ENCODE results near the gene AFF3. TPM values are rescaled to one million over a fixed set of nuclear protein-coding genes. Genes with fewer than 3 reads are reported as not detected.

Gene AFF3
- total and polyA plus RNA-seq, 3 donors from 2014 or later: 18.0 to 34.4 (median 27.1) TPM

GRCh38 chr2:99621106-99621505 is 521.3 kb downstream of the AFF3 start:
- H3K27ac ChIP-seq: no peak overlapping the region
- intact Hi-C loops (cut with DNase I; ENCODE audit: low total_unique reads): no loop called here
- no peaks in the 10 kb centered on the region for H3K27me3 ChIP-seq
- no peak for DNase-seq
- no peaks in the 10 kb centered on the region for H3K36me3 ChIP-seq (ENCODE audit: low read depth, missing control alignments)
- TF ChIP-seq CTCF (IDR thresholded peaks at IDR 0.05): no peak
- WGBS, 2 donors: 71 to 78% methylated on average over 3 to 4 of the region's 4 CpGs
- no peaks in the 10 kb centered on the region for H3K9me3 ChIP-seq
- H3K4me3 ChIP-seq: no peak overlapping the region
- H3K4me1 ChIP-seq: no peaks in the 10 kb centered on the region

- Histone ChIP-seq H3K27ac (no peak overlapping the region), H3K4me1 (no peaks in the 10 kb centered on the region), H3K27me3 (no peaks in the 10 kb centered on the region), H3K36me3 (ENCODE audit: low read depth, missing control alignments) (no peaks in the 10 kb centered on the region), H3K9me3 (no peaks in the 10 kb centered on the region), H3K4me3 (no peak overlapping the region)
- no peak for DNase-seq
- intact Hi-C loops (cut with DNase I; ENCODE audit: low total_unique reads): no loop called here
- TF ChIP-seq CTCF (IDR thresholded peaks at IDR 0.05) (no peak), POLR2A (IDR thresholded peaks at IDR 0.05) (no peak)
- 92% methylated on average over 1 of the region's 1 CpG for WGBS, 2 donors
Measured at GRCh38 chr2:99619151-99619550, 523.2 kb downstream of the AFF3 start.

GRCh38 chr2:99618579-99619097 is 523.8 kb downstream of the AFF3 start:
- no peak overlapping the region for H3K4me3 ChIP-seq
- intact Hi-C loops (cut with DNase I; ENCODE audit: low total_unique reads): no loop called here
- WGBS, 2 donors: 73 to 85% methylated on average over 6 of the region's 6 CpGs
- no peak overlapping the region for H3K27ac ChIP-seq
- H3K36me3 ChIP-seq (ENCODE audit: low read depth, missing control alignments): no peaks in the 10 kb centered on the region
- TF ChIP-seq CTCF (IDR thresholded peaks at IDR 0.05) (no peak), POLR2A (IDR thresholded peaks at IDR 0.05) (no peak)
- H3K4me1 ChIP-seq: no peaks in the 10 kb centered on the region
- H3K9me3 ChIP-seq: no peaks in the 10 kb centered on the region
- no peak for DNase-seq
- H3K27me3 ChIP-seq: no peaks in the 10 kb centered on the region

- intact Hi-C loops (cut with DNase I; ENCODE audit: low total_unique reads): no loop called here
- Histone ChIP-seq H3K9me3 (no peaks in the 10 kb centered on the region), H3K36me3 (ENCODE audit: low read depth, missing control alignments) (no peaks in the 10 kb centered on the region), H3K27ac (no peak overlapping the region), H3K27me3 (no peaks in the 10 kb centered on the region), H3K4me1 (no peaks in the 10 kb centered on the region), H3K4me3 (no peak overlapping the region)
- WGBS, 2 donors: 80 to 83% methylated on average over 5 of the region's 5 CpGs
- DNase-seq: no peak
- TF ChIP-seq CTCF (IDR thresholded peaks at IDR 0.05): no peak
- no peak for TF ChIP-seq POLR2A (IDR thresholded peaks at IDR 0.05)
Measured at GRCh38 chr2:99617811-99618210, 524.6 kb downstream of the AFF3 start.

- Histone ChIP-seq H3K27ac (no peak overlapping the region), H3K4me1 (no peaks in the 10 kb centered on the region), H3K27me3 (no peaks in the 10 kb centered on the region), H3K4me3 (no peak overlapping the region), H3K36me3 (ENCODE audit: low read depth, missing control alignments) (no peaks in the 10 kb centered on the region), H3K9me3 (no peaks in the 10 kb centered on the region)
- DNase-seq: no peak
- 86 to 94% methylated on average over 10 to 12 of the region's 12 CpGs for WGBS, 2 donors
- intact Hi-C loops (cut with DNase I; ENCODE audit: low total_unique reads): no loop called here
- no peak for TF ChIP-seq CTCF (IDR thresholded peaks at IDR 0.05)
- TF ChIP-seq POLR2A (IDR thresholded peaks at IDR 0.05): no peak
Measured at GRCh38 chr2:99615247-99615771, 527.1 kb downstream of the AFF3 start.
